GM15510 (cell line): ENCODE measurements around the gene RHAG.

Experiments
- POLR2A ChIP-seq: IDR thresholded peaks from 3 replicates; pipeline ENCODE4 v1.6.1; 2011; ENCODE audit warnings: borderline replicate concordance; ENCODE audit not compliant: insufficient read length; ENCODE audit errors: extremely low read depth

RHAG gene

GRCh38 chr6:49646942-49647341, 10.3 kb upstream of the RHAG start:
- no peak for TF ChIP-seq POLR2A

DNA sequence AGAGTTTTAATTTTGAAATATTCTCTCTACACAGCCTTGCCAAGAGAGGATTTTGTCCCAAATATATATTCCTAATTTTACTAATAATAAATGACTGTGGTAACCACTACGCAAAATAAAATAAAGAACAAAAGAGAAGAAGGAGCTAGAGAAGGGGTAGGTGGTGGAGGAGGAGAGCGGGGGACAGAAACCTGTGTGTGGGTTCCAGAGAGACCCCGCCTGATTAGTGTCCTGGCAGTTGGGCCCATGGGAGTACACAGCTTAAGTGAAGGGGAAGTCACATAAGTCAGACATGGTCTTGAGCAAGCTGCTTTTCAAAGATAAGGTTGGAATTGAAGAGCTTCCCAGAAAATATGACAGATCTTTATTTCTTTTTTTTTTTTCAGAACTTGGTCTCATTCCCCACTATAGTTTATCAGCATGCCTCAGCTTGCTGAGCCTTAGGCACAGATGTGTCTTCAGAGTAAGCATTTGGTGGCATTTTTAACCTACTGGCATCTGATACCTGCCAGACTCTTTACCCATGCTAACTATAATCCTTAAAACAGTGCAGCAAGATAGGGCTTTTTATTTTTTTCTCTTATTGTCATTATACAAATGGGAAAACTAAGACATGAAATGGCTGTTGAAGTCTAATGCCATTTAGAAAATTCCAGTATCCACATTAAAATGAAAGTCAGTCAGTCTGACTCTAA, 9.6 kb upstream of the RHAG start:
- no peak for TF ChIP-seq POLR2A

- no peak for TF ChIP-seq POLR2A
These were observed 8.5 kb upstream of the RHAG start for GRCh38 chr6:49645139-49645538.

DNA sequence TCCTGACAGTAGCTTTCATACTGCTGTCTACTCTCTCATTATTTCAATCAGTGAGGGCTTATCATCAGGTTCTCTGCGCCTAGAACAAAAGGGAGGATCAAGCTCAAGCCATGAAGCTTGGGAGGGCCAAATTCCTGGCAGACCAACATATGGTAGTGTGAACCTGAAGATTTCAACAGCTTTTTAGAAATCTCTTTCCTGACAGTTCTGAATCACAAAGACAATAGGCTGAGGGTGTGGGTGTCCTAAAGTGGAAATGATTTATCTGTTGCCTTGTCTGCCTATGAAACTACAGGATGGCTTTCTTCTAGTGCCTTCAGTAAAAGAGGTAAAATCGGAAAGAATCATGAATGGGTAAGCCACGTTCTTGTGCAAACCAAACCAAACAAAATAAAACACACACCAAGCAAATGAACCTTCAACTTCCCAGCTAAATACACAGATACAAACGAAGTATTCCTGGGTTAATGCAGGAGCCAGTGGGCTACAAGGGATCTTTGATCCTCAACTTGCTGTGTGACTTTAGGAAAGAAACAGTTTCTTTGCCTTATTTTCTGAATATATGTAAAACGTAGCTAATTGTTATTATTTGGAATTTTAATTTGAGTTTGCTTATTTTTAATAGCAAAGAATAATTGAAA, 2.7 kb upstream of the RHAG start:
- TF ChIP-seq POLR2A, result no peak

DNA sequence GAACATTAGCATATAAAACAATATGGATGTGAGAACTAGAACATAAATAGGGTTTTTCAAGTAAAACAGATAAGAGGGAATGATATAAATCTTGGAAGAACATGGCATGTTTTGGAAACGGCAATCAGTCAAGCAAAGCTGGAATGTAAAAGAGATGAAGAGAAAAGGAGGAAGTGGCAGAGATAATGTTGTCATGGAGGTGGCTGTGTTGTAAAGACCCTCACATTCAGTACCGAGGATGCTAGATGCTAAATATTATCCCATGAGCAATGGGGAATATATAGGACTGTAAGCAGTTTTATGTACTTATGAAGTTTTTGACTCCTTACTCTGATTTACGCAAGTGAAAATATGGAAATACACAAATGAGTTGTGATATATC, 702 bp upstream of the RHAG start:
- no peak for TF ChIP-seq POLR2A

DNA sequence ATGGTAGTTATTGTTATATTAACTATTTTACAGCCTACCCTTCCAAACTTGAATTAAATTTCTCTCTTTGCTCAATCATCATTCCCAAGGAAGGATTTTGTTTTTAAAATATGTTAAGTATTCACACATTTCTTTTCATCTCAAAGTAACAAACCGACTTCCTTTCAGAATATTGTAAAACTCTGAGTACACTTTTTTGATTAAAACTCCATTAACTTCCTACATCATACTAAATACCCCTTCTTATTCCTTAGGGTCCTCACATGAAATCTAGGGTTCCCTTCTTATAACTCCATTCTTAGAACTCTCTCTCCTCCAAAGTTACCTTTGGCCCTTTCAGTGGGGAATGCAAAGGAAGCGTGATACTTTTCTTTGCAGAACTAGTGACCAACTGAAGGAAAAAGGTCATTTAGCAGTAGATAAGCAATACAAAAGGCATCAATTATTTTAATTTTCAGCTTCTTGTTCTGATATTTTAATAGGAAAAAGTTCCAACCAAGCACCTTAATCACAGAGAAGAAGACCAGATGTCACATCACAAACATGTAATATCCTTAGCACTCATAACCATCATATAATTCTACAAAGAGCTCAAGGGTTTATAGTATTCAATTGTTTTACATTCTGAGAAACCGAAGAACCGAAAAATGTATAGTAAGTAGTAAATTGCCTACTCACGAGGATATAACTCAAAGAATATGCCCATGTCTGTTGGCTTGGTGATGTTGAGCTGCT, 494 bp downstream of the RHAG start:
- TF ChIP-seq POLR2A, result no peak

DNA sequence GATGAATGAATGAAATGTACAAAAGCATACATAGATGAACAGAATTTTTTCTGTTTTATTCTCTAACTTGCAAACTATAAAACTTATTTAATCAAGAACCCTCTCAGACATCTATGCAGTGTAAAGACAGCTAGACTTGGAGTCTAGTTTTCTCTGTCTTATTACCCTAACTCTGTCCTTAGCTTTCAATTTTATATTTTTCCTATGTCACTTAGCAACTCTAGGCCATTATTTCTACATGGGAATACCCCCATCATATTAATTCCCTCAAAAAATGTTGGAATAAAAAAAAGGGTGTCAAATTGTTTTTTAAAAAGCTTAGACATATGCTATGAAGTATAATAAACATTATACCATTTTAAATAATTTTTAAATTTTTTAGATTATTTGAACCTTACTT, 1.2 kb downstream of the RHAG start:
- no peak for TF ChIP-seq POLR2A

DNA sequence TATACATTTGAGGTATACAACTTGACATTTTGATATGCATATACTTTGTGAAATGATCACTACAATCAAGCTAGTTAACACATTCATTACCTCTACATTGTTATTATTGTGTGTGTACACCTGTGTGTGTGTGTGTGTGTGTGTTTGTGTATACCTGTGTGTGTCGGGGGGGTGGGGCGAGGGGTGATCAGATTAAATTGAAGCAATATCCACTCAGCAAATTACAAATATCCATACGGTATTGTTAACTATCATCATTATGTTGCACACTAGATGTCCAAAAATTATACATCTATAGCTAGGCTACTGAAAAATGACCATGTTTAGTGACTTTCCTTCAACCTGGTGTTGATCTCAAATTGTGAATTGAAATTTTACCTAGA, 1.8 kb downstream of the RHAG start:
- TF ChIP-seq POLR2A, result no peak

DNA sequence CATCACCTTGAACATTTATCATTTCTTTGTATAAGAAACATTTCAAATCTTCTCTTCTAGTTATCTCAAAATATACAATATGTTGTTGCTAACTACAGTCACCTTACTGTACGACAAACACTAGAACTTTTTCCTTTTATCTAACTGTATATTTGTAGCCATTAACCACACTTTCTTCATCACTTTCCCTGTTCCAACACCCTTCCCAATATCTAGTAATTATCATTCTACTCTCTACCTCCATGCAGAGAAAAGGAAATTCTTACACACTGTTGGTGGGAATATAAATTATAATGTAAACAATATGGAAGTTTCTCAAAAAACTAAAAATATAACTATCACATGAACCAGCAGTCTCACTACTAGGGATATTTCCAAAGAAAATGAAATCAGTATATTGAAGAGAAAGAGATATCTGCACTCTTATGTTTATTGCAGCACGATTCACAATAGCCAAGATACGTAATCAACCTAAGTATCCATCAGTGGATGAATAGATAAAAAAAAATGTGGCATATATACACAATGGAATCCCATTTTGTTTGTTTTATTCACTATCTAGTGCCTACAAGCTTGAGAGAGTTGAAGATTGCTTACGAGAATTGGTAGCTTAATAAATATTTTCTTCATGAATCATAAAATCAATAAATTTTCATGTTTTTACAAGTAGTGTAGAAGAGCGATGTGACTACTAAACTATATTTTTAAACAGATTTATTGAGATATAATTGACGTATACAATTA, 2.4 kb downstream of the RHAG start:
- no peak for TF ChIP-seq POLR2A

GRCh38 chr6:49633541-49633940, 3.1 kb downstream of the RHAG start:
- TF ChIP-seq POLR2A, result no peak

- TF ChIP-seq POLR2A, result no peak
These were observed 3.9 kb downstream of the RHAG start for GRCh38 chr6:49632727-49633126.

DNA sequence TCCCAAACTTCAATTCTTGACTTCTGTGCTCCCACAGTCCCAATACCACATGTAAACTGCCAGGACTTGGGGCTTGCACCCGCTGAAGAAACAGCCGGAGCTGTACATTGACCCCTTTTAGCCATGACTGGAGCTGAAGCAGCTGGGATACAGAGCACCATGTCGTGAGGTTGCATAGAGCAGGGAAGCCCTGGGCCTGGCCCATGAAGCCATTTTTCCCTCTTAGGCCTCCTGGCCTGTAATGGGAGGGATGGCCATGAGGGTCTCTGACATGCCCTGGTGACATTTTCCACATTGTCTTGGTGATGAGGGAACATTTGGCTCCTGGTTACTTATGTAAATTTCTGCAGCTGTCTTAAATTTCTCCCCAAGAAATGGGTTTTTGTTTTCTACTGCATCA, 9.8 kb downstream of the RHAG start:
- TF ChIP-seq POLR2A, result no peak

DNA sequence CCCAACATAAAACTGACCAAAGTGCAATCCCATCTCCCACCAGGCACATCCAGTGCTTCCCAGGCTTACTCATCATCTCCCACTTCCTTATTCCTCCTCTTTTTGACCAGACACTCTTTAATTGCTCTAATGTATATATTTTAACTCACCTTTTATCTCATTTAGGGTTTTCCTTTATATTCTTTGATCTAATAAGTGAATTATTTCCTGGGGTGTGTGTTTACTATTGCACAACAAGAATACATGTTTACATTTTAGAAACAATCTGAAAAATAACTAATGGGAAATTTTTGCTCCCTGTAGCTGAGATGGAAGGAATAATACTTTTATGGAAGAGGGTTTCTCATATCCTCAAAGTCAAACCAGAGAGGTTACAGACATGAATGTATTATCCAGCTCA, 18.4 kb downstream of the RHAG start:
- no peak for TF ChIP-seq POLR2A

- TF ChIP-seq POLR2A, result no peak
These were observed 27.4 kb downstream of the RHAG start for GRCh38 chr6:49609285-49609684.

DNA sequence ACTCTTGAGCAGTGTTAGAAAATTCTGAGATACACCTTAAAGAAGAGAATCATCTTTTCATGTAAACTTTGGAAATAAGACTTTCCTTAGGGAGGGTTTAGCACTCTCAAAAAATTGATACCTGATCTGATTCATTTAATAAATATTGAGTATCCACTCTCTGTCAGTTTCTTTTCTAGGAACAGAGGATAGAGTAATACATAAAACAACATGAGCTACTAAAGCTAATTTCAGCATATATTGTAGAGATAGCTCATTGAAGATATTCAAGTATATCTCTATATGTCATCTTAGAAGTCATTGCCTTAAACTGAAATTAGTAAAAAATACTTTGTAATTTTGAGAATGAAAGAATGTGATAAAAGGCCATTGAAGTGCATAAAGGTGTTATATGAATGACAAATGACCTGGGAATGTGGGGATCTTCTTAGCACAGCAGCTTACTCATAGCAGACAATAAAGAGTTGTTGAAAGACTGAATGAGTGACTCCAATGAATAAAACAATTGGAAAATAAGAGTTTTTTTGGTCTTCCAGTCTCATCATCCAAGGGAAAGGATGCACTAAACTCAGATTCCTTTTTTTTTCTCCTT, 29.2 kb downstream of the RHAG start:
- TF ChIP-seq POLR2A, result no peak
